Kidney epithelial cell (primary cell): ENCODE results near the gene CENATAC. TPM values are rescaled to one million over a fixed set of nuclear protein-coding genes. Genes with fewer than 3 reads are reported as not detected.
"Not testable (repeated sequence)": the region's sequence is repeated elsewhere in the genome, so short reads cannot be mapped to it uniquely, and the experiment has no call there.

Experiments used
- DNase-seq: peaks from one replicate; pipeline ENCODE4 v3.0.0-alpha.2; 2010; ENCODE audit warnings: low read depth
- H3K27me3 ChIP-seq: 2 replicates; pipeline ENCODE4 v1.6.0; 2011; ENCODE audit warnings: low read length; ENCODE audit not compliant: control insufficient read depth, insufficient read depth
- H3K36me3 ChIP-seq: 2 replicates; pipeline ENCODE4 v1.5.1; 2011; ENCODE audit warnings: low read length; ENCODE audit not compliant: control insufficient read depth, insufficient read depth
- H3K4me3 ChIP-seq: 2 replicates; pipeline ENCODE4 v1.5.1; 2011; ENCODE audit warnings: low read depth, mild to moderate bottlenecking, control low read depth, low read length
- total RNA-seq: library from RNA; depleted of rRNA; stranded (reverse); fragments of >200 nt; gene quantifications from 2 replicates; pipeline ENCODE4 v1.2.3, GENCODE V29; 2015
- TF ChIP-seq, protein P1 (sequence below): IDR thresholded peaks from 2 replicates; pipeline ENCODE4 v1.5.1; 2011; ENCODE audit warnings: mild to moderate bottlenecking, moderate library complexity, low read length, control low read depth, inconsistent platforms; ENCODE audit not compliant: insufficient read depth, poor library complexity, severe bottlenecking

CENATAC gene
- total RNA-seq, 1 donor from 2014 or later = 25.4 TPM

- H3K36me3 ChIP-seq = peaks cover 1% of the 10 kb centered on the region
- H3K4me3 ChIP-seq = peak overlapping the region; percentile 74
- TF ChIP-seq, protein P1, sequence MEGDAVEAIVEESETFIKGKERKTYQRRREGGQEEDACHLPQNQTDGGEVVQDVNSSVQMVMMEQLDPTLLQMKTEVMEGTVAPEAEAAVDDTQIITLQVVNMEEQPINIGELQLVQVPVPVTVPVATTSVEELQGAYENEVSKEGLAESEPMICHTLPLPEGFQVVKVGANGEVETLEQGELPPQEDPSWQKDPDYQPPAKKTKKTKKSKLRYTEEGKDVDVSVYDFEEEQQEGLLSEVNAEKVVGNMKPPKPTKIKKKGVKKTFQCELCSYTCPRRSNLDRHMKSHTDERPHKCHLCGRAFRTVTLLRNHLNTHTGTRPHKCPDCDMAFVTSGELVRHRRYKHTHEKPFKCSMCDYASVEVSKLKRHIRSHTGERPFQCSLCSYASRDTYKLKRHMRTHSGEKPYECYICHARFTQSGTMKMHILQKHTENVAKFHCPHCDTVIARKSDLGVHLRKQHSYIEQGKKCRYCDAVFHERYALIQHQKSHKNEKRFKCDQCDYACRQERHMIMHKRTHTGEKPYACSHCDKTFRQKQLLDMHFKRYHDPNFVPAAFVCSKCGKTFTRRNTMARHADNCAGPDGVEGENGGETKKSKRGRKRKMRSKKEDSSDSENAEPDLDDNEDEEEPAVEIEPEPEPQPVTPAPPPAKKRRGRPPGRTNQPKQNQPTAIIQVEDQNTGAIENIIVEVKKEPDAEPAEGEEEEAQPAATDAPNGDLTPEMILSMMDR = no peak
- DNase-seq = no peak
- no peaks in the 10 kb centered on the region for H3K27me3 ChIP-seq
Measured at GRCh38 chr11:119056421-119056999, 58.6 kb downstream of the CENATAC start.

DNA sequence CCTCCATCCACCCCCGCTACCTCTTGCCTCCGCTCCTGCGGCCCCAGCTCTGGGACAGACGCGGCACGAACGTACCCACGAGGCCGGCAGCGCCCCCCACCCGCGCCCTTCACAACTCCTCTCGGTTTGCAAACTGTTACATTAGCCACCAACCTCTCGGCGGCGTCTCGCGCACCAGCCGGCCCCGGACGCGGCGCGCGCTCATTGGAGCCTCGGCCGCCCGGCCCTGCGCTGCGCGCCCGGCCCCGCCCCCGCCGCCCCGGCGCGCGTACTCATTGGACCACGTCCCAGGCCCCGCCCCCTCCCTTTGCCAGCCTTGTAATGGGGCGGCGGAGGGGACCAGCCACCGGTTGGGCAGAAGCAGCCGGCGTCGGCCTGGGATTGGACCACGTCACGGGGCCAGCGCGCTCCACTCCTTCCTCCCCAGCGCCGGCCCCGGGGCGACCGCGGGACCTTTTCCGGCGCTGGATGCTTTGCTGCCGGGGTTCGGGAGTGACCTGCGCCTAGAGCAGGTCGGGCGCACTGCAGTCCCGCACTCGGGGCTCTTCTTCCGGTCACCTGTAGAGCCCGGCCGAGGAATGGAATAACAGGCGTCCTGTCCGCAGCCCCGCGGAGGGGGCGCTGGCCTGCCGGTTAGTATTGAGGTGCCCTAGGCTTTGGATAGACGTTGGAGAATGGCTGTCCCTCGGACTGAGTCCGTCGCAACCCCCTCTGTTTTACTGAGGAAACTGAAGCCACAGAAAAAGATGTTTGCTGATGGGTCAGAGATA is 59.2 kb downstream of the CENATAC start, which contains the start of gene HYOU1:
Gene HYOU1 (minus strand): TSS at position 206 of the 770 bp plus-strand sequence. CDS start 1,045 bp downstream, outside the sequence.
- Histone ChIP-seq H3K27me3 (no peaks in the 10 kb centered on the region), H3K4me3 (peak within 1 kb of the TSS; percentile 83), H3K36me3 (no peaks in the 10 kb centered on the region)
- DNase-seq = peak; percentile 83
- TF ChIP-seq, protein P1 = peak; percentile 41

DNA sequence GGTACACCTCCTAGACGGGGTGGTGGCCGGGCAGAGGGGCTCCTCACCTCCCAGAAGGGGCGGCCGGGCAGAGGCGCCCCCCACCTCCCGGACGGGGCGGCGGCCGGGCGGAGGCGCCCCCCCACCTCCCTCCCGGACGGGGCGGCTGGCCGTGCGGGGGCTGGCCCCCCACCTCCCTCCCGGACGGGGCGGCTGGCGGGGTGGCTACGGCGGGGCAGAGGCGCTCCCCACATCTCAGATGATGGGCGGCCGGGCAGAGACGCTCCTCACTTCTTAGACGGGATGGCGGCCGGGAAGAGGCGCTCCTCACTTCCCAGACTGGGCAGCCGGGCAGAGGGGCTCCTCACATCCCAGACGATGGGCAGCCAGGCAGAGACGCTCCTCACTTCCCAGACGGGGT is 61.2 kb downstream of the CENATAC start:
- H3K27me3 ChIP-seq, DNase-seq, H3K36me3 ChIP-seq, H3K4me3 ChIP-seq: not testable (repeated sequence)

DNA sequence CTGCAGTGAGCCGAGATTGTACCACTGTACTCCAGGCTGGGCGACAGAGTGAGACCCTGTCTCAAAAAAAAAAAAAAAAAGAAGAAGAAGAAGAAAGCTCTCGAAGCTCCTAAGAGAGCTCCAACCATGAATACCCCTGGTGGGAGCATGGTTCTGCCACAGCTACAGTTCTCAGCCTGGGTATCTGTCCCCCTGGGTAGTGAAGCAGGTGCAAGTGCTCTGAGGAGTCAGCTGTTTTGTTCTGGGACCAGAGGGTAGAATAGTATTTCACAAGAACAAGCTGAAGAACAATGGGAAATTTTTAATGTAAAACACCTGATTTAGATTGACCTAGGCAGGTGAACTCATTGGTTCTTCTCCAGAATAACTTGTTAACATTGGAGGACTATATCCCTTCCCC is 63.3 kb downstream of the CENATAC start:
- H3K36me3 ChIP-seq = no peaks in the 10 kb centered on the region
- no peak for DNase-seq
- H3K4me3 ChIP-seq = no peak overlapping the region
- no peaks in the 10 kb centered on the region for H3K27me3 ChIP-seq
- TF ChIP-seq, protein P1 = no peak

- Histone ChIP-seq H3K27me3 (no peaks in the 10 kb centered on the region), H3K4me3 (no peak overlapping the region), H3K36me3 (no peaks in the 10 kb centered on the region)
- no peak for DNase-seq
- TF ChIP-seq, protein P1 = no peak
Measured at GRCh38 chr11:119062779-119063178, 64.8 kb downstream of the CENATAC start.

GRCh38 chr11:119065369-119065768 is 67.4 kb downstream of the CENATAC start:
- TF ChIP-seq, protein P1 = peak; percentile 47
- DNase-seq = no peak
- Histone ChIP-seq H3K4me3 (no peak overlapping the region), H3K27me3 (no peaks in the 10 kb centered on the region), H3K36me3 (no peaks in the 10 kb centered on the region)

Other genes starting within 250 kb of the CENATAC start
- 77.4 and 104 TPM in 2 replicates for gene DDX6, start 207.0 kb upstream of the CENATAC start, total RNA-seq
- gene CXCR5, start 114.2 kb upstream of the CENATAC start, total RNA-seq = under 0.01 and 0.14 TPM in 2 replicates
- gene BCL9L, start 72.2 kb upstream of the CENATAC start, total RNA-seq = 48.3 and 51.9 TPM in 2 replicates
- 0.25 TPM in 1 of 2 replicates, not detected in the other for gene UPK2, start 41.8 kb upstream of the CENATAC start, total RNA-seq
- not detected in 2 replicates for gene FOXR1, start 26.4 kb upstream of the CENATAC start, total RNA-seq
- gene RPS25, start 20.2 kb downstream of the CENATAC start, total RNA-seq = 1,597 and 2,068 TPM in 2 replicates
- gene TRAPPC4, start 20.6 kb downstream of the CENATAC start, total RNA-seq = 61.2 and 72.6 TPM in 2 replicates
- 20.7 and 27.9 TPM in 2 replicates for gene SLC37A4, start 32.7 kb downstream of the CENATAC start, total RNA-seq
- gene HYOU1, start 59.1 kb downstream of the CENATAC start, total RNA-seq = 280 and 303 TPM in 2 replicates
- gene VPS11, start 69.7 kb downstream of the CENATAC start, total RNA-seq = 30.7 and 39.0 TPM in 2 replicates
- 27.7 and 29.7 TPM in 2 replicates for gene HMBS, start 86.7 kb downstream of the CENATAC start, total RNA-seq
- 16.4 and 26.6 TPM in 2 replicates for gene DPAGT1, start 103.7 kb downstream of the CENATAC start, total RNA-seq
- 11.8 and 12.7 TPM in 2 replicates for gene C2CD2L, start 109.2 kb downstream of the CENATAC start, total RNA-seq
- 25.0 and 28.8 TPM in 2 replicates for gene HINFP, start 123.4 kb downstream of the CENATAC start, total RNA-seq
- gene ABCG4, start 150.9 kb downstream of the CENATAC start, total RNA-seq = 0.13 and 0.82 TPM in 2 replicates
- gene NLRX1, start 170.6 kb downstream of the CENATAC start, total RNA-seq = 10.6 and 15.0 TPM in 2 replicates
- not detected in 2 replicates for gene NHERF4, start 187.3 kb downstream of the CENATAC start, total RNA-seq
- gene CBL, start 208.2 kb downstream of the CENATAC start, total RNA-seq = 22.5 and 23.7 TPM in 2 replicates